Hematopoietic multipotent progenitor cell (in vitro differentiated cells): Measurements from ENCODE around the gene SMIM26. TPM values are rescaled to one million over a fixed set of nuclear protein-coding genes. Genes with fewer than 3 reads are reported as not detected.
"Not testable (repeated sequence)": the region's sequence is repeated elsewhere in the genome, so short reads cannot be mapped to it uniquely, and the experiment has no call there.

Source experiments
- DNase-seq, 3 donors: peaks; one replicate each; pipeline ENCODE4 v3.0.0-alpha.2; 2011 to 2015; ENCODE audit warnings: low read depth in 2 of 3, low spot score in 2 of 3
- total RNA-seq: library from RNA; depleted of rRNA; stranded (reverse); fragments of >200 nt; gene quantifications from one replicate; pipeline ENCODE4 v1.2.3, GENCODE V29; 2012

Gene SMIM26, protein sequence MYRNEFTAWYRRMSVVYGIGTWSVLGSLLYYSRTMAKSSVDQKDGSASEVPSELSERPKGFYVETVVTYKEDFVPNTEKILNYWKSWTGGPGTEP
- 92.6 TPM for total RNA-seq

GRCh38 chr20:18566892-18567738 lies at the start of gene SMIM26:
Gene SMIM26 (plus strand): TSS chr20:18567432. CDS start chr20:18567479, 47 bp downstream.
- DNase-seq = peak; percentile 78 to 96 (median 93)

DNA sequence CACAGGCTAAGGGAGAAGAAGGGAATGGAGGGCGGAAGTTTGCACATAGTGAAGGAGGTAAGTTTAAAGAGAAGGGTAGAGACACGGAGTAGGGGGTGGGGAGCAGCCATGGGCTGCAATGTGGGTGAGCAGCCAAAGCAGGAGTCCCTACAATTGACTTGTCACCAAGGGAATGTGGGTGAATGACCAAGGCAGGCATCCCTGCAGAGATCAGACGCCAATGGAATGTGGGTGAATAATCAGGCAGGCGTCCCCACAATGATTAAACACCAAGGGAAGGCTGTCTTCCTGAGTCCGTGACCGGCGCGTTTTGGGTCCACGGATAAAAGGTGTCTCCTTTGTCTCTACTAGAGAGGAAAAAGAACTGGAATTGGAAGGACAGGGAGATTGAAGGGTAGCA lies 45.2 kb upstream of the SMIM26 start:
- not testable (repeated sequence) for DNase-seq

DNA sequence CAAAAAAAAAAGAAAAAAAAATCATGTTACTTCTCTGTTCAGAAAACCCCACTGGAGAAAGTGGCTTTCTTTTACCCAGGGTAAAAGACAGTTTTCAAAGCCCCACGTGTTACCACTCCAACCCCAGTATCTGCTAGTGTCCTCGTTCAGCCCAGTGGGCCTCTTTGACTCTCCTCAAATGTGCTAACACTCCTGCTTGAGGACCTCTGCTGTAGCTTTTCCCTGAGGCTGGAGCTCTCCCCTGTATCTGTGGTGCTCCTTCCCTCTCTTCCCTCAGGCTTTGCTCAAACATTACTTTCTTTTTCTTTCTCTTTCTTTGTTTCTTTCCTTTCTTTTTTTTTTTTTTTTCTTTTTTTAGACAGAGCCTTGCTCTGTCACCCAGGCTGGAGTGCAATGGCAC lies 44.2 kb upstream of the SMIM26 start:
- DNase-seq = no peak

DNA sequence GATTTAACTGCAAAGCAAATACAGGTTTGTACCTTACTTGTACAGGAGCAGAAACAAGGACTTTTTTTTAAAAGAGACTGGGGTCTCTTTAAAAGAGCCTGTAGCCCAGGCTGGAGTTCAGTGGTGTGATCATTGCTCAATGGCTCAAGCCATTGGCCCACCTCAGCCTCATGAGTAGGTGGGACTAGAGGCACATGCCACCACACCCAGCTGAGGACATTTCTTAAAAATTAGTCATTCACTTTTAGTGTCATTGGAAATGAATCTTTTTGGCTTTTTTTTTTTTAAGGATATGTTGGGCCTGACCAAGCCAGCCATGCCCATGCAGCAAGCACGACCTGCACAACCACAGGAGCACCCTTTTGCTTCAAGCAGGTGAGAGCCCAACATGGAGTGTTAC lies 42.6 kb upstream of the SMIM26 start:
- DNase-seq = no peak

GRCh38 chr20:18526761-18527160 lies 40.5 kb upstream of the SMIM26 start:
- DNase-seq = not testable (repeated sequence)

GRCh38 chr20:18527339-18527738 lies 39.9 kb upstream of the SMIM26 start:
- no peak for DNase-seq

DNA sequence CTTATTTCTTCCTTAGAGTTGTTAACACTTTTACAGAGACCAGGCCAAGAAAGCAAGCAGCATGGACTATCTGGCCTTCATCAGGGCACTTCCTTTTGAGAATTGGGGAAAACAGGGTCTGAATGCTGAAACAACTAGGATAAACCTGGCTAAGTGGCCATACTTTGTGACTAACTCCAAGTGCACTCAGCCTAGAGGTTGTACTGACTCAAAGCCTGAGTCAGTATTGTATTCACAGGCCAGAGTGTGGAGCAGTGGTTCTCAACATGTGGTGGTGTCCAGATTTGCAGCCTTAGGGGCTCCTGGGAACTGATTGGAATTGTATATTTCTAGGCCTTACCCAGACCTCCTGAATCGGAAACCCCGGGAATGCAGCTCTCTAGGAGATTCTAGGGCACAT lies 39.4 kb upstream of the SMIM26 start:
- DNase-seq = no peak

DNA sequence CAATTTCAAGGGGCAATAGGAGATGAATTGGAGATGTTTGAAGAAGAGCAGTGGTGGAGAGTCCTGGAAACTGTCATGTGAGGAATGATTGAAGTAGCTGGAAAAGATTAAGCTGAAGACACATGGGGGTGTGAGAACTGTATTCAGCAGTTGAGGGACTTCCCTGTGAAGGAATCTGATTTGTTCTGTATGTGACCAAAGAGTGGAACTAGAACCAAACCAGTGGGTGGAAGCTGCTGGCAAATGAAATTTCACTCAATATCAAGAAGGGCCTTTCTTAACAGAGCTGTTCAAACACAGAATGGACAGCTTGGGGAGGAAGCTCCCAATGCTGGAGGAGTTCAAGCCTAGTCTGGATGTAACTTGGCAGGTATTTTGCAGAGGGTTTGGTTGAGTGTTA lies 38.2 kb upstream of the SMIM26 start:
- DNase-seq = no peak

DNA sequence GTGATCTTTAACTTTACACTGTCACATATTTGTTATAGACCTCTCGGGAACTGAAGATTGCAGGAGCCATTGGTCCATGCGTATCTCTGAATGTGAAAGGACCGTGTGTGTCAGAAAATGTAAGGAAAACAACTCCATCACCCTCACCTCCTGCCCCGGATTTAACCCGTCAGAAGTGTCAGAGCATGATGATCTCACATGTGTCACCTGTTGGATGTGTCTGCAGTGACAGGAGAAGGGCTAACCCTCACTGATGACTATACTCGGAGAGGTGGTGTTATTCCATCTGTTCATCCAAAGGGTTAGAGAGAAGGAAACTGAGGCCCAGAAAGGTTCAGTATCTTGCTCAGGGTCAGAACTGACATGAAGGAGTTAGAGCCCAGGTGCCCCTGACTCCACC lies 34.6 kb upstream of the SMIM26 start:
- no peak for DNase-seq

DNA sequence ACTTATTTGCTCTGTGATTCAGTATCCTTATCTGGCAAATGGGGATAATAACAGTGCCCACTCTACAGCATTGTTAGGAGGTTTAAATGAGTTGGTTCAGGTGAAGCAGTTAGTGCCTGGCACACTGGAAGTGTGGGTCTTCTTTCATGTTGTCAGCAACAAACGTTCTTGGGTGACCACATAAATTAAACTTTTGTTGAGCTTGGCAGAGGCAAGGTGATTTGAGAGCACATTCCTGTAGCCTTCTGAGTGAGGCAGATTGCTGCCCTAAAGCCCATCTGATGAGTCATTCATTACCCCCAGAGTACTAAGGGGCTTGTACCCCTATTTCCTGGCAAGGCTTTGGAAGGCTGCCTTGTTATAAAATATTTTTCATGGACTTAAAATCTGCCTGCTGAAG lies 33.7 kb upstream of the SMIM26 start:
- DNase-seq = no peak

DNA sequence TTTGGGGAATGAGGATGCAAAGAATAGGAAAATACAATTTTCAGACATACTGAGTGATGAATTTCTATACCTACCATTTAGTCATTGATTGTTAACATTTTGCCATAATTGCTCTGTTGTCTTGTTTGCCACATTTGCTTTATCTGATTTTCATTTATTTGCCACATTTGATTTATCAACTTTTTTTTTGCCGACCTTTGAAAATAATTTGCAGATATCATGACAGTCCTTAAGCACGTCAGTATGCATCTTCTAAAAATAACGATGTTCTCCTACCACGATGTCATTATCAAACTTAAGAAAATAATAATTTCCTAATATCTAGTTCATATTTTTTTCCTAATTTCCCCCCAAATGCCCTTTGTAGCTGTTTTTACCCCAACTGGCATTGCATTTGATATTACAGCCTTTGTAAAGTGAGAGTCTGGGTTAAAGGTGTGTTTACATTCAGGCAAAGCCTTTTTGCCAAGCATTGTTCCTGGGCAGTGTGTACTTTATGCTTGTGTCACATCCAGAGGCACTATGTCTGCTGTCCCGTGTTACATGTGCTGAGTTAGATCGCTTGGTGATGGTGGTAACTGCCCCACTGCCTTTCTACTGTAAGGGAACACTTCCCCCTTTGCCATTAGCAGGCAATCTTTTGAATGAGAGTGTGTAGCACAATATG lies 33.1 kb upstream of the SMIM26 start:
- DNase-seq = no peak

GRCh38 chr20:18537651-18538050 lies 29.6 kb upstream of the SMIM26 start:
- DNase-seq = no peak

GRCh38 chr20:18541741-18542140 lies 25.5 kb upstream of the SMIM26 start:
- no peak for DNase-seq

DNA sequence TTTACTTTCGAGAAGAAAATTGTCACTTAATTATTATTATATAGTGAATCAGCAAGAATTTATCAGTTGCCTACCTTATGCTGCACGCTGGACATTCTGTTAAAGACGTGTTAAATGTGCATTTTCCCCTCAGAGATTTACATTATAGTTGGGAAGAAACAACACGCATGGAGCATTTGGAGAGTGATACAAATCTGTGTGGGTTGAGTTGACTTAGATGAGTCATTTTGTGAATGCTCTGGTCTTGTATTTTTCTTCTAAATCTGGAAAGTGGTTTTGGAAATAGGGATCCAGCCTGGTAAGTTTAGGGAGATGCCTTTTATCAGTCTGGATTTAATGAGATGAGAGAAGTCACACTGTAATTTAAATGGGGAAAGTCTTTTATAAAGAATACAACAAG lies 24.0 kb upstream of the SMIM26 start:
- no peak for DNase-seq

GRCh38 chr20:18543932-18544331 lies 23.3 kb upstream of the SMIM26 start:
- no peak for DNase-seq

DNA sequence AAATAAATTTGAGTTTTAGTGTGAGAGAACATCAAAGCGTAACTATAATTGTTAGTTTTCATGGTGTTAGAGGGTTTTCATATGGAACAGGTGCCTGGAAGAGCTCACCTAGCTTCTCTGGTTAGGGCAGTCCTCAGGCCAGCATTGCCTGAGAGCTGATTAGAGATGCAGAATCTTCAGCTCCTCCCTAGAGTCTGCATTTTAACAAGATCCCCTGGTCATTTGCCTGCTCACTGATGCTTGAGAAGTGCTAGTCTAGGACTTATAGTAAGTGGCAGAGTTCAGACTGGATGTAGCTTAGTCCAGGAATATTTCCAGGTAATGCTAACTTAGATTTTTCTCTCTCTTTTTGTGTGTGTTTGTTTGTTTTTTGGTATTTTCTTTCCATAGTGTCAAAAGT lies 21.7 kb upstream of the SMIM26 start:
- DNase-seq = no peak

GRCh38 chr20:18548465-18548864 lies 18.8 kb upstream of the SMIM26 start:
- no peak for DNase-seq

- DNase-seq = no peak
These were observed 13.5 kb upstream of the SMIM26 start for GRCh38 chr20:18553746-18554145.

GRCh38 chr20:18567739-18568091 lies 483 bp downstream of the SMIM26 start:
- DNase-seq = no peak

DNA sequence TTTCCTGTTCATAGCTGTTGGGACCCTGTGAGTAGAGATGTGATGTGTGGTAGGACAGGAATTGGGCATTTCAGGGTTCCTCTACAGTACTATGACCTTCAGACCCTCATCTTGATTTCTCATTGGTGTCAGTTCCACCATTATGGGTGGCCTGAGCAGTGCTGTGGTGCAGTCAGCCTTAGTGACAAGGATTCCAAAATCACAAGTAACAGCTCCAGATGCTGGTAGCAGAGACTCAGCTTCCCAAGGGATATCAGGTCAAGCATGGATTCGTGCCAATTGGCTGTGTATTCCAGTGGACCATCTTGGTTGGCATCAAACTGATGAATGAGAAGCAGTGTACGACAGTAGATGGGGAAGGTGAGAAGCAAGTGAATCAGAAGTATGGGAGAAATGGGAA lies 3.8 kb downstream of the SMIM26 start:
- no peak for DNase-seq

DNA sequence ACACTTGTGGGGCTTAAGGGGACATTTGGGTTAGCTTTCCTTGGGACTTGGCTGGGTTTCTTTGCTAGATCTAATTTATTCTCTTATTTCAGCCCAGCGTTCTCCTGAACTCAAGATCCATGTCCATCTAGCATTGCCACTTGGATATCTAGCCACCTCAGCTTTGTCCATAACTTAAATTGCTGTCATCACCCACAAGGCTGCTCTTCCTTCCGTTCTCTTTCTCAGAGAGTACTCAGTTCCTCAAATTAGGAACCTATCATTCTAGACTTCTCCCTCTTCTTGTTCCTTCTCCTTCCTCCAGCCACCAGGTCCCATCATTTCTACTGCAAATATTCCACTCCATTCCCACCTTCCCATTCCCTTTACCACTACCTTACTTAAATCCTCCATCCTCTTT lies 4.3 kb downstream of the SMIM26 start:
- DNase-seq = no peak

- no peak for DNase-seq
These were observed 10.7 kb downstream of the SMIM26 start for GRCh38 chr20:18577942-18578341.
